Omental fat pad (tissue), 4 donors: Measurements from ENCODE around the gene MXD3. TPM values are rescaled to one million over a fixed set of nuclear protein-coding genes. Genes with fewer than 3 reads are reported as not detected.

Source experiments
- ATAC-seq: fragments of 150-250 bp; one replicate; pipeline ENCODE4 v1.9.1; 2016; ENCODE audit warnings: mild to moderate bottlenecking, moderate library complexity; ENCODE audit not compliant: low FRiP score
- DNase-seq: peaks from one replicate; pipeline ENCODE4 v3.0.0-alpha.2; 2019; ENCODE audit warnings: low spot score
- CTCF ChIP-seq, 3 donors: fragments of 450-650 bp; IDR thresholded peaks; one replicate each; pipeline ENCODE4 v1.5.1; 2016 to 2017; ENCODE audit warnings: antibody characterized with exemption in 3 of 3, mild to moderate bottlenecking in 3 of 3, moderate library complexity in 2 of 3
- total RNA-seq, 4 donors: library from RNA; depleted of rRNA; stranded (reverse); fragments of >200 nt; gene quantifications; one replicate each; pipeline ENCODE4 v1.1.0, GENCODE V29; 2016

MXD3 gene
- total RNA-seq, 4 donors from 2014 or later = 3.5 to 26.8 (median 4.8) TPM

GRCh38 chr5:177288191-177288590 lies 23.5 kb downstream of the MXD3 start:
- no peak for TF ChIP-seq CTCF (IDR thresholded peaks at IDR 0.05)
- no peak for ATAC-seq
- no peak for DNase-seq

GRCh38 chr5:177276886-177277285 lies 34.8 kb downstream of the MXD3 start:
- TF ChIP-seq CTCF (IDR thresholded peaks at IDR 0.05) = no peak
- no peak for ATAC-seq
- no peak for DNase-seq

DNA sequence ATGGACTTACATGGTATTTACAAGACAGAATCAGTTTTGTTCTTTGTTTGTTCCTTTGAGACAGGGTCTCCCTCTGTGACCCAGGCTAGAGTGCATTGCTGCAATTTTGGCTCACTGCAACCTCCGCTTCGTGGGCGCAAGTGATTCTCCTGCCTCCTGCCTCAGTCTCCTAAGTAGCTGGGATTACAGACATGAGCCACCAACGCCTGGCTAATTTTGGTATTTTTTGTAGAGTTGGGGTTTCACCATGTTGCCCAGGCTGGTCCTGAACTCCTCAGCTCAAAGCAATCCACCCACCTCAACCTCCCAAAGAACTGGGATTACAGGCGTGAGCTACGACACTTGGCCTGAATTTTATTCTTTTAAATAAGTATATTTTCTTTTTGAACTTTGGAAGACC lies 35.8 kb downstream of the MXD3 start:
- no peak for TF ChIP-seq CTCF (IDR thresholded peaks at IDR 0.05)
- ATAC-seq = no peak
- no peak for DNase-seq

DNA sequence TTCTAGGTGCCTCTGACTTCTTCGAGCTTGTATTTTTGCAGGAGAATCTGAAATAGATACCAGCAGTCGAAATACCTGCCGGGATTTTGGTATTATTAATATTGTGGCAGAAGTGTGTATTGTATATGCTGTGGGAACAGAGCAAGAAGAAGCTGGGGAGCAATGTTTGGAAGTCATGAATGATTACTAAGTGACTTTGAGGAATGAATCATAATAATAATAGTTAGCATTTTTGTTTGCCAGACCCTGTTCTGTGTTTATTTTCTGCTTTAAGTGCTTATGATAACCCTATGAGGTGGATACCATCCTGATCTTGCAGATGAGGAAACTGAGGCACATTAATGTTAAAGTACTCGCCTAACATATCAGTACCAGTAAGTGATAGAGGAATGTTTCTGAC lies 40.6 kb downstream of the MXD3 start:
- ATAC-seq (no peak), DNase-seq (no peak)
- TF ChIP-seq CTCF (IDR thresholded peaks at IDR 0.05) = no peak

GRCh38 chr5:177270653-177271052 lies 41.0 kb downstream of the MXD3 start:
- ATAC-seq (no peak), DNase-seq (no peak)
- no peak for TF ChIP-seq CTCF (IDR thresholded peaks at IDR 0.05)

- ATAC-seq (no peak), DNase-seq (no peak)
- TF ChIP-seq CTCF (IDR thresholded peaks at IDR 0.05) = no peak
Measured at GRCh38 chr5:177269976-177270375, 41.7 kb downstream of the MXD3 start.

GRCh38 chr5:177269232-177269895 lies 42.3 kb downstream of the MXD3 start:
- no peak for TF ChIP-seq CTCF (IDR thresholded peaks at IDR 0.05)
- ATAC-seq (no peak), DNase-seq (no peak)
